NCI-H146 treated with DMSO at 0.1 percent for 48 hours (cell line): ENCODE measurements around the gene SNX30.

ENCODE experiments used
- DNase-seq: peaks from one replicate; lab custom pipeline; 2025; ENCODE audit not compliant: unreplicated experiment; lab: John Stamatoyannopoulos, UW

The SNX30 gene

GRCh38 chr9:112752334-112753125 is 2.0 kb downstream of the SNX30 start:
- DNase-seq = no peak

GRCh38 chr9:112753725-112754124 is 3.2 kb downstream of the SNX30 start:
- no peak for DNase-seq

- DNase-seq = no peak
Measured at GRCh38 chr9:112754578-112754977, 4.0 kb downstream of the SNX30 start.

- DNase-seq = no peak
Measured at GRCh38 chr9:112755016-112755427, 4.5 kb downstream of the SNX30 start.

- no peak for DNase-seq
Measured at GRCh38 chr9:112755675-112756074, 5.1 kb downstream of the SNX30 start.

- no peak for DNase-seq
Measured at GRCh38 chr9:112757282-112757883, 6.8 kb downstream of the SNX30 start.

- no peak for DNase-seq
Measured at GRCh38 chr9:112757940-112758339, 7.4 kb downstream of the SNX30 start.

- DNase-seq = no peak
Measured at GRCh38 chr9:112760821-112761220, 10.3 kb downstream of the SNX30 start.

GRCh38 chr9:112761912-112762655 is 11.5 kb downstream of the SNX30 start:
- DNase-seq = no peak

- DNase-seq = no peak
Measured at GRCh38 chr9:112762726-112763518, 12.4 kb downstream of the SNX30 start.

GRCh38 chr9:112764344-112764743 is 13.8 kb downstream of the SNX30 start:
- DNase-seq = no peak

- no peak for DNase-seq
Measured at GRCh38 chr9:112764837-112765236, 14.3 kb downstream of the SNX30 start.

GRCh38 chr9:112765281-112765680 is 14.7 kb downstream of the SNX30 start:
- no peak for DNase-seq

GRCh38 chr9:112771359-112772214 is 21.0 kb downstream of the SNX30 start:
- no peak for DNase-seq

- DNase-seq = no peak
Measured at GRCh38 chr9:112772215-112772509, 21.6 kb downstream of the SNX30 start.

- no peak for DNase-seq
Measured at GRCh38 chr9:112772551-112772950, 22.0 kb downstream of the SNX30 start.

- DNase-seq = no peak
Measured at GRCh38 chr9:112774006-112774996, 23.7 kb downstream of the SNX30 start.

GRCh38 chr9:112777914-112778313 is 27.4 kb downstream of the SNX30 start:
- no peak for DNase-seq

- DNase-seq = no peak
Measured at GRCh38 chr9:112780450-112781036, 30.0 kb downstream of the SNX30 start.
